Heart right ventricle (tissue), 16 donors: ENCODE results near the gene KREMEN2. TPM values are rescaled to one million over a fixed set of nuclear protein-coding genes. Genes with fewer than 3 reads are reported as not detected.

Source experiments
- ATAC-seq, 8 donors: fragments of 200-7000 bp; cut with Tn5 transposase; one replicate each; pipeline ENCODE4 v1.9.1; 2020; ENCODE audit warnings: mild to moderate bottlenecking in 8 of 8, moderate library complexity in 8 of 8, moderate number of reproducible peaks in 1 of 8
- DNase-seq, 2 donors: peaks; one replicate each; pipeline ENCODE4 v3.0.0-alpha.2; 2020
- H3K27ac ChIP-seq, 10 donors: fragments of 200-600 bp; sonication (generic) in 2 of 10; one replicate each; pipeline versions ENCODE4 v1.5.0 to v1.8.0; 2020 to 2022; ENCODE audit warnings: mild to moderate bottlenecking in 3 of 10
- H3K27me3 ChIP-seq, 7 donors: fragments of 200-600 bp; one replicate each; pipeline ENCODE4 v1.8.0; 2021 to 2022; ENCODE audit warnings: mild to moderate bottlenecking in 2 of 7
- H3K36me3 ChIP-seq, 9 donors: fragments of 200-600 bp; sonication (generic) in 1 of 9; one replicate each; pipeline versions ENCODE4 v1.5.0 to v1.8.0; 2020 to 2022; ENCODE audit warnings: mild to moderate bottlenecking in 2 of 9
- H3K4me1 ChIP-seq, 9 donors: fragments of 200-600 bp; sonication (generic) in 1 of 9; one replicate each; pipeline versions ENCODE4 v1.5.0 to v1.8.0; 2020 to 2022; ENCODE audit warnings: mild to moderate bottlenecking in 4 of 9
- H3K4me3 ChIP-seq, 10 donors: fragments of 200-600 bp; sonication (generic) in 2 of 10; one replicate each; pipeline versions ENCODE4 v1.5.0 to v1.8.0; 2020 to 2022; ENCODE audit warnings: mild to moderate bottlenecking in 7 of 10, moderate library complexity in 2 of 10
- H3K9me3 ChIP-seq, 11 donors: fragments of 200-600 bp in 10 of 11; sonication (generic) in 2 of 11; one replicate each; pipeline versions ENCODE4 v1.5.0 to v1.8.0; 2013 to 2022; ENCODE audit warnings: mild to moderate bottlenecking in 2 of 11, control low read depth in 1 of 11, moderate library complexity in 1 of 11
- CTCF ChIP-seq, 9 donors: fragments of 200-600 bp; sonication (generic) in 2 of 9; IDR thresholded peaks; one replicate each; pipeline versions ENCODE4 v1.5.0 to v1.8.0; 2021 to 2022; ENCODE audit warnings: antibody characterized with exemption in 9 of 9, mild to moderate bottlenecking in 5 of 9, moderate library complexity in 1 of 9
- WGBS, 2 donors: extraction: QIAGEN DNeasy Blood & Tissue Kit; methylation state at CpG; one replicate each; pipeline ENCODE4 v1.1.7; 2013; ENCODE audit warnings: inconsistent platforms in 1 of 2; 5-methylcytosine and 5-hydroxymethylcytosine counted together
- intact Hi-C, 10 donors: fragments of 100-400 bp; cut with DNase I; formaldehyde crosslinking; loops; one replicate each; pipeline versions ENCODE4 v1.11.1 to v1.14.2; 2022
- polyA plus RNA-seq, 2 donors: library from polyadenylated mRNA; stranded (reverse); fragments of 200-250 nt; gene quantifications; one replicate each; pipeline ENCODE4 v1.2.3, GENCODE V29; 2013
- total RNA-seq, 10 donors: library from RNA; stranded (reverse); fragmentation: NEBNext Ultra II Directional in 3 of 10; extraction: Animal tissue kit (Norgen Biotek cat#: 25700) in 3 of 10; gene quantifications; one replicate each; pipeline versions ENCODE4 v1.2.1 to v1.2.4, GENCODE V29; 2021 to 2023
- donor health status: Arrhythmogenic right ventricular cardiomyopathy.
- donor health status: ischemic (EF 13 %, LVEDD 7.1; RV severe dilation, severe dysfunction).
- donor health status: healthy with polysubstance abuse.
- donor health status: DM: no; HTN: yes; CAD: no.
- donor health status: DM: no; HTN: no; CAD: no.
- donor health status: ischemic (EF 25% LVEDD 6.9; RV normal size, moderate dysfunction).
- donor health status: ischemic (EF 25% LVEDD 5.7; RV mildly dilated, moderate dysfunction).
- donor health status: healthy.
- donor health status: DM: yes; HTN: yes; CAD: no.
- donor health status: Ischemic cardiomyopathy.
- donor health status: ischemic (EF 35%, LVEDD 5.7; RV mildly dilated, moderate dysfunction).
- donor health status: nonischemic (EF 11% LVEDD 7.7; RV severe dilation, severe dysfunction).
- donor health status: DM: yes; HTN: yes; CAD: no.
- donor health status: PGD.
- donor health status: ischemic (EF 29% LVEDD 5.4; RV normal size, mild dysfunction).
- donor health status: nonischemic (EF 23%, LVEDD 6.1; RV moderate dilation, normal function).

The KREMEN2 gene
- total and polyA plus RNA-seq, 12 donors, result not detected

GRCh38 chr16:3007957-3008689 lies 44.0 kb downstream of the KREMEN2 start:
- Histone ChIP-seq H3K4me3 (peak overlapping the region in 2 of 10 donors; percentile 14 to 34), H3K9me3 (no peaks in the 10 kb centered on the region), H3K27me3 (peaks cover under 1 to 90% (median 78%) of the 10 kb centered on the region in 7 donors), H3K36me3 (peaks cover 0 to 4% (median 0%) of the 10 kb centered on the region in 9 donors), H3K4me1 (peaks cover 0 to 34% (median 9%) of the 10 kb centered on the region in 9 donors), H3K27ac (peak overlapping the region in 2 of 10 donors; percentile 44 to 71)
- no peak for ATAC-seq
- DNase-seq, result no peak
- 21 to 26% methylated on average over 17 of the region's 17 CpGs for WGBS, 2 donors
- intact Hi-C loops, result no loop called here
- no peak for TF ChIP-seq CTCF (IDR thresholded peaks at IDR 0.05)

GRCh38 chr16:3008690-3009037 lies 44.6 kb downstream of the KREMEN2 start:
- H3K27me3 ChIP-seq, result peaks cover 6 to 90% (median 83%) of the 10 kb centered on the region in 7 donors
- DNase-seq, result no peak
- H3K27ac ChIP-seq, result peak overlapping the region in 2 of 10 donors; percentile 44 to 71
- intact Hi-C loops, result no loop called here
- peaks cover 0 to 4% (median 0%) of the 10 kb centered on the region in 9 donors for H3K36me3 ChIP-seq
- WGBS, 2 donors, result 34 to 37% methylated on average over 4 of the region's 4 CpGs
- peak overlapping the region in 1 of 10 donors; percentile 34 for H3K4me3 ChIP-seq
- peaks cover 0 to 31% (median 5%) of the 10 kb centered on the region in 9 donors for H3K4me1 ChIP-seq
- no peaks in the 10 kb centered on the region for H3K9me3 ChIP-seq
- TF ChIP-seq CTCF (IDR thresholded peaks at IDR 0.05), result no peak
- ATAC-seq, result no peak

- ATAC-seq (no peak), DNase-seq (no peak)
- Histone ChIP-seq H3K9me3 (no peaks in the 10 kb centered on the region), H3K4me1 (peaks cover 0 to 29% (median 4%) of the 10 kb centered on the region in 9 donors), H3K36me3 (peaks cover 0 to 4% (median 0%) of the 10 kb centered on the region in 9 donors), H3K27me3 (peaks cover 8 to 96% (median 91%) of the 10 kb centered on the region in 7 donors), H3K27ac (no peak overlapping the region), H3K4me3 (no peak overlapping the region)
- TF ChIP-seq CTCF (IDR thresholded peaks at IDR 0.05), result no peak
- intact Hi-C loops, result no loop called here
- 40 to 46% methylated on average over 21 of the region's 21 CpGs for WGBS, 2 donors
Observed at GRCh38 chr16:3009568-3010390, 45.7 kb downstream of the KREMEN2 start.

GRCh38 chr16:3010510-3010909 lies 46.4 kb downstream of the KREMEN2 start:
- peaks cover 0 to 4% (median 0%) of the 10 kb centered on the region in 9 donors for H3K36me3 ChIP-seq
- peaks cover 8 to 95% (median 83%) of the 10 kb centered on the region in 7 donors for H3K27me3 ChIP-seq
- no peak for DNase-seq

More at GRCh38 chr16:3010510-3010909, 46.4 kb downstream of the KREMEN2 start:
- Histone ChIP-seq H3K4me1 (peaks cover 0 to 26% (median 0%) of the 10 kb centered on the region in 9 donors), H3K9me3 (no peaks in the 10 kb centered on the region), H3K27ac (no peak overlapping the region), H3K4me3 (no peak overlapping the region)
- WGBS, 2 donors, result 89 to 92% methylated on average over 8 of the region's 8 CpGs
- intact Hi-C loops, result no loop called here
- ATAC-seq, result no peak
- TF ChIP-seq CTCF (IDR thresholded peaks at IDR 0.05), result no peak
